Natural killer cell (primary cell): ENCODE data around the gene BET1. TPM values are rescaled to one million over a fixed set of nuclear protein-coding genes. Genes with fewer than 3 reads are reported as not detected.

Source experiments
- ATAC-seq, 3 donors: fragments of 150-1000 bp in 2 of 3; fragments of 200-7000 bp in 1 of 3; cut with Tn5 transposase; 1 replicate in 1 of 3; 2 replicates in 2 of 3; pipeline ENCODE4 v1.10.0; 2021; ENCODE audit warnings: mild to moderate bottlenecking in 2 of 3, moderate library complexity in 2 of 3
- DNase-seq, 2 donors: peaks; one replicate each; pipeline versions ENCODE4 v3.0.0 to v3.0.0-alpha.2; 2013 to 2021; ENCODE audit warnings: mixed read lengths in 1 of 2
- H3K27ac ChIP-seq: one replicate; pipeline ENCODE4 v1.5.1; 2013; ENCODE audit warnings: mild to moderate bottlenecking, low read length
- H3K27me3 ChIP-seq: one replicate; pipeline ENCODE4 v1.6.1; 2013; ENCODE audit warnings: low read length; ENCODE audit not compliant: control insufficient read depth, insufficient read depth
- H3K36me3 ChIP-seq: one replicate; pipeline ENCODE4 v1.6.1; 2013; ENCODE audit warnings: low read length; ENCODE audit not compliant: control insufficient read depth, insufficient read depth
- H3K4me1 ChIP-seq: one replicate; pipeline ENCODE4 v1.6.1; 2013; ENCODE audit warnings: low read length; ENCODE audit not compliant: control insufficient read depth, insufficient read depth
- H3K4me3 ChIP-seq: one replicate; pipeline ENCODE4 v1.5.1; 2013; ENCODE audit warnings: low read length
- H3K9me3 ChIP-seq: one replicate; pipeline ENCODE4 v1.6.1; 2013; ENCODE audit warnings: low read length; ENCODE audit not compliant: control insufficient read depth, insufficient read depth
- H3K27ac Mint-ChIP-seq, 2 donors: one replicate each; pipeline ENCODE4 v1.8.0; 2022; ENCODE audit warnings: mild to moderate bottlenecking in 2 of 2, mixed read lengths in 2 of 2, moderate library complexity in 1 of 2
- H3K27me3 Mint-ChIP-seq, 2 donors: one replicate each; pipeline ENCODE4 v1.8.0; 2022; ENCODE audit warnings: low read depth in 2 of 2, mixed read lengths in 2 of 2
- H3K36me3 Mint-ChIP-seq: one replicate; pipeline ENCODE4 v1.8.0; 2022; ENCODE audit warnings: mixed read lengths
- H3K4me1 Mint-ChIP-seq, 2 donors: one replicate each; pipeline ENCODE4 v1.8.0; 2022; ENCODE audit warnings: mixed read lengths in 2 of 2
- H3K4me3 Mint-ChIP-seq: one replicate; pipeline ENCODE4 v1.8.0; 2022; ENCODE audit warnings: mild to moderate bottlenecking, moderate library complexity, mixed read lengths
- H3K9me3 Mint-ChIP-seq, 2 donors: one replicate each; pipeline ENCODE4 v1.8.0; 2022; ENCODE audit warnings: mixed read lengths in 2 of 2
- CTCF ChIP-seq: fragments of 200-600 bp; IDR thresholded peaks from one replicate; pipeline ENCODE4 v1.8.0; 2022; ENCODE audit warnings: antibody characterized with exemption
- WGBS: methylation state at CpG from one replicate; pipeline ENCODE4 v1.1.7; 2013; ENCODE audit warnings: missing lambda C conversion rate; ENCODE audit not compliant: insufficient coverage; 5-methylcytosine and 5-hydroxymethylcytosine counted together
- intact Hi-C: fragments of 100-400 bp; cut with micrococcal nuclease; formaldehyde crosslinking; loops from one replicate; pipeline ENCODE4 v1.14.2; 2022
- total RNA-seq, 4 donors: library from RNA; stranded (reverse); fragments of 120-200 nt in 1 of 4; gene quantifications; one replicate each; pipeline versions ENCODE4 v1.2.3 to v1.2.4, GENCODE V29; 2013 to 2022

Gene BET1
- total RNA-seq, 3 donors from 2014 or later (not counting 1 experiment from before 2014, with no cell fraction given) = 13.1 to 14.0 (median 13.9) TPM

- Histone ChIP-seq H3K27ac (no peak overlapping the region), H3K36me3 (peaks cover 21% of the 10 kb centered on the region), H3K4me1 (no peaks in the 10 kb centered on the region), H3K9me3 (no peaks in the 10 kb centered on the region), H3K4me3 (no peak overlapping the region), H3K27me3 (no peaks in the 10 kb centered on the region)
- no peak for TF ChIP-seq CTCF
- Mint-ChIP-seq H3K36me3 (peaks cover under 1% of the 10 kb centered on the region), H3K9me3 (no peaks in the 10 kb centered on the region), H3K27me3 (no peaks in the 10 kb centered on the region), H3K4me3 (no peak overlapping the region), H3K27ac (no peak overlapping the region), H3K4me1 (peaks cover 6 to 7% of the 10 kb centered on the region in 2 donors)
- ATAC-seq (no peak), DNase-seq (no peak)
- intact Hi-C loops = no loop called here
- 67% methylated on average over 4 of the region's 6 CpGs for WGBS
These were observed 11.6 kb downstream of the BET1 start for GRCh38 chr7:93992421-93993110.

GRCh38 chr7:93987297-93987696 is 16.9 kb downstream of the BET1 start:
- Mint-ChIP-seq H3K27ac (no peak overlapping the region), H3K4me3 (no peak overlapping the region), H3K27me3 (no peaks in the 10 kb centered on the region), H3K4me1 (peaks cover under 1% of the 10 kb centered on the region in 2 donors), H3K36me3 (no peaks in the 10 kb centered on the region), H3K9me3 (no peaks in the 10 kb centered on the region)
- H3K4me1 ChIP-seq = no peaks in the 10 kb centered on the region
- no peak for DNase-seq
- no peaks in the 10 kb centered on the region for H3K9me3 ChIP-seq
- H3K27me3 ChIP-seq = no peaks in the 10 kb centered on the region
- intact Hi-C loops = no loop called here
- 78% methylated on average over 3 of the region's 3 CpGs for WGBS
- no peak overlapping the region for H3K27ac ChIP-seq
- no peaks in the 10 kb centered on the region for H3K36me3 ChIP-seq
- no peak for TF ChIP-seq CTCF
- no peak overlapping the region for H3K4me3 ChIP-seq
- ATAC-seq = no peak

- no peaks in the 10 kb centered on the region for H3K36me3 ChIP-seq
- no peak overlapping the region for H3K4me3 Mint-ChIP-seq
- no peaks in the 10 kb centered on the region for H3K4me1 Mint-ChIP-seq
- no peaks in the 10 kb centered on the region for H3K9me3 ChIP-seq
- no peaks in the 10 kb centered on the region for H3K27me3 ChIP-seq
- intact Hi-C loops = no loop called here
- no peaks in the 10 kb centered on the region for H3K4me1 ChIP-seq
- H3K27me3 Mint-ChIP-seq = no peaks in the 10 kb centered on the region
- H3K36me3 Mint-ChIP-seq = no peaks in the 10 kb centered on the region
- TF ChIP-seq CTCF = no peak
- no peak for ATAC-seq
- no peak overlapping the region for H3K4me3 ChIP-seq
- DNase-seq = no peak
- H3K27ac Mint-ChIP-seq = no peak overlapping the region
- no peak overlapping the region for H3K27ac ChIP-seq
- no CpG with 5 or more reads among the region's 1 CpG for WGBS
- H3K9me3 Mint-ChIP-seq = no peaks in the 10 kb centered on the region
These were observed 19.1 kb downstream of the BET1 start for GRCh38 chr7:93985101-93985500.

- no peak for TF ChIP-seq CTCF
- no peaks in the 10 kb centered on the region for H3K9me3 Mint-ChIP-seq
- no peak for DNase-seq
- H3K9me3 ChIP-seq = no peaks in the 10 kb centered on the region
- H3K36me3 ChIP-seq = no peaks in the 10 kb centered on the region
- H3K4me1 Mint-ChIP-seq = no peaks in the 10 kb centered on the region
- no peak overlapping the region for H3K27ac ChIP-seq
- H3K27me3 ChIP-seq = no peaks in the 10 kb centered on the region
- no peak for ATAC-seq
- no peaks in the 10 kb centered on the region for H3K36me3 Mint-ChIP-seq
- H3K4me1 ChIP-seq = no peaks in the 10 kb centered on the region
- intact Hi-C loops = no loop called here
- H3K4me3 ChIP-seq = no peak overlapping the region
- H3K4me3 Mint-ChIP-seq = no peak overlapping the region
- peaks cover 0 to 3% of the 10 kb centered on the region in 2 donors for H3K27me3 Mint-ChIP-seq
- H3K27ac Mint-ChIP-seq = no peak overlapping the region
These were observed 20.1 kb downstream of the BET1 start for GRCh38 chr7:93984024-93984423.
